ENCODE results near the gene PLEKHH1. TPM values are rescaled to one million over a fixed set of nuclear protein-coding genes. Genes with fewer than 3 reads are reported as not detected.
"Not testable (repeated sequence)": the region's sequence is repeated elsewhere in the genome, so short reads cannot be mapped to it uniquely, and the experiment has no call there.

The PLEKHH1 gene
- total RNA-seq, 2 donors from 2014 or later, result 0.17 to 4.9 TPM

GRCh38 chr14:67583711-67584644 lies 50.9 kb downstream of the PLEKHH1 start:
- no peaks in the 10 kb centered on the region for H3K4me1 Mint-ChIP-seq
- peaks cover 9% of the 10 kb centered on the region for H3K36me3 Mint-ChIP-seq (ENCODE audit: low read depth)
- ATAC-seq (replicated peaks), result peak; percentile 70
- H3K9me3 Mint-ChIP-seq, result no peaks in the 10 kb centered on the region
- peak overlapping the region; percentile 51 for H3K27ac Mint-ChIP-seq
- H3K4me3 Mint-ChIP-seq, result no peak overlapping the region
- H3K27me3 Mint-ChIP-seq, result no peaks in the 10 kb centered on the region

- Mint-ChIP-seq H3K36me3 (ENCODE audit: low read depth) (peaks cover 19% of the 10 kb centered on the region), H3K4me1 (no peaks in the 10 kb centered on the region), H3K27ac (no peak overlapping the region), H3K27me3 (no peaks in the 10 kb centered on the region), H3K4me3 (no peak overlapping the region), H3K9me3 (no peaks in the 10 kb centered on the region)
- ATAC-seq (replicated peaks), result no peak
These were observed 51.9 kb downstream of the PLEKHH1 start for GRCh38 chr14:67584978-67585377.

- no peak for ATAC-seq (replicated peaks)
- Mint-ChIP-seq H3K36me3 (ENCODE audit: low read depth) (peaks cover 30% of the 10 kb centered on the region), H3K27me3 (no peaks in the 10 kb centered on the region), H3K4me1 (no peaks in the 10 kb centered on the region), H3K9me3 (no peaks in the 10 kb centered on the region), H3K4me3 (no peak overlapping the region), H3K27ac (peak overlapping the region; percentile 13)
These were observed 53.3 kb downstream of the PLEKHH1 start for GRCh38 chr14:67586369-67586768.

- H3K27me3 Mint-ChIP-seq, result no peaks in the 10 kb centered on the region
- H3K4me1 Mint-ChIP-seq, result no peaks in the 10 kb centered on the region
- no peak overlapping the region for H3K4me3 Mint-ChIP-seq
- peaks cover 60% of the 10 kb centered on the region for H3K36me3 Mint-ChIP-seq (ENCODE audit: low read depth)
- H3K27ac Mint-ChIP-seq, result no peak overlapping the region
- no peaks in the 10 kb centered on the region for H3K9me3 Mint-ChIP-seq
- no peak for ATAC-seq (replicated peaks)
These were observed 56.2 kb downstream of the PLEKHH1 start for GRCh38 chr14:67589204-67589770.

GRCh38 chr14:67593650-67594049 lies 60.6 kb downstream of the PLEKHH1 start:
- not testable (repeated sequence) for H3K4me3 Mint-ChIP-seq; H3K27me3 Mint-ChIP-seq; H3K27ac Mint-ChIP-seq; ATAC-seq (replicated peaks); H3K9me3 Mint-ChIP-seq
- Mint-ChIP-seq H3K4me1 (peaks cover 21% of the 10 kb centered on the region), H3K36me3 (ENCODE audit: low read depth) (peaks cover 82% of the 10 kb centered on the region)

- H3K9me3 Mint-ChIP-seq, result no peaks in the 10 kb centered on the region
- no peak overlapping the region for H3K27ac Mint-ChIP-seq
- H3K4me1 Mint-ChIP-seq, result peaks cover 28% of the 10 kb centered on the region
- no peaks in the 10 kb centered on the region for H3K27me3 Mint-ChIP-seq
- peaks cover 64% of the 10 kb centered on the region for H3K36me3 Mint-ChIP-seq (ENCODE audit: low read depth)
- H3K4me3 Mint-ChIP-seq, result no peak overlapping the region
- ATAC-seq (replicated peaks), result no peak
These were observed 62.3 kb downstream of the PLEKHH1 start for GRCh38 chr14:67595392-67595791.

- H3K36me3 Mint-ChIP-seq (ENCODE audit: low read depth), result peaks cover 26% of the 10 kb centered on the region
These were observed 66.8 kb downstream of the PLEKHH1 start, which contains the start of gene PIGH for GRCh38 chr14:67599698-67600561. Gene PIGH (minus strand): TSS chr14:67600268. CDS start chr14:67600203, 65 bp downstream.

GRCh38 chr14:67600562-67600974 lies 67.5 kb downstream of the PLEKHH1 start:
- H3K9me3 Mint-ChIP-seq; ATAC-seq (replicated peaks); H3K27me3 Mint-ChIP-seq: not testable (repeated sequence)
- Mint-ChIP-seq H3K36me3 (ENCODE audit: low read depth) (peaks cover 21% of the 10 kb centered on the region), H3K4me3 (peak overlapping the region; percentile 93), H3K27ac (peak overlapping the region; percentile 92), H3K4me1 (peaks cover 29% of the 10 kb centered on the region)

More at GRCh38 chr14:67599698-67600561, 66.8 kb downstream of the PLEKHH1 start, which contains the start of gene PIGH:
- Mint-ChIP-seq H3K4me3 (peak within 1 kb of the TSS; percentile 93), H3K27ac (peak within 1 kb of the TSS; percentile 92), H3K9me3 (no peaks in the 10 kb centered on the region), H3K4me1 (peaks cover 33% of the 10 kb centered on the region), H3K27me3 (no peaks in the 10 kb centered on the region)
- peak; percentile 100 for ATAC-seq (replicated peaks)

GRCh38 chr14:67602076-67602475 lies 69.0 kb downstream of the PLEKHH1 start:
- H3K9me3 Mint-ChIP-seq, result no peaks in the 10 kb centered on the region

GRCh38 chr14:67602995-67603545 lies 70.0 kb downstream of the PLEKHH1 start:
- no peak overlapping the region for H3K4me3 Mint-ChIP-seq
- no peaks in the 10 kb centered on the region for H3K36me3 Mint-ChIP-seq (ENCODE audit: low read depth)
- H3K9me3 Mint-ChIP-seq, result no peaks in the 10 kb centered on the region
- no peak overlapping the region for H3K27ac Mint-ChIP-seq
- peaks cover 15% of the 10 kb centered on the region for H3K4me1 Mint-ChIP-seq
- no peaks in the 10 kb centered on the region for H3K27me3 Mint-ChIP-seq
- ATAC-seq (replicated peaks), result no peak

More at GRCh38 chr14:67602076-67602475, 69.0 kb downstream of the PLEKHH1 start:
- ATAC-seq (replicated peaks), result no peak
- no peak overlapping the region for H3K4me3 Mint-ChIP-seq
- H3K36me3 Mint-ChIP-seq (ENCODE audit: low read depth), result peaks cover 6% of the 10 kb centered on the region
- no peak overlapping the region for H3K27ac Mint-ChIP-seq
- no peaks in the 10 kb centered on the region for H3K27me3 Mint-ChIP-seq
- H3K4me1 Mint-ChIP-seq, result peaks cover 22% of the 10 kb centered on the region

GRCh38 chr14:67607646-67608045 lies 74.6 kb downstream of the PLEKHH1 start:
- Mint-ChIP-seq H3K27me3 (peaks cover 6% of the 10 kb centered on the region), H3K36me3 (ENCODE audit: low read depth) (no peaks in the 10 kb centered on the region), H3K27ac (no peak overlapping the region), H3K9me3 (no peaks in the 10 kb centered on the region), H3K4me1 (no peaks in the 10 kb centered on the region), H3K4me3 (no peak overlapping the region)
- ATAC-seq (replicated peaks), result no peak

- Mint-ChIP-seq H3K27me3 (peaks cover 6% of the 10 kb centered on the region), H3K36me3 (ENCODE audit: low read depth) (no peaks in the 10 kb centered on the region), H3K9me3 (no peaks in the 10 kb centered on the region), H3K4me1 (no peaks in the 10 kb centered on the region), H3K4me3 (no peak overlapping the region), H3K27ac (no peak overlapping the region)
- ATAC-seq (replicated peaks), result no peak
These were observed 76.7 kb downstream of the PLEKHH1 start for GRCh38 chr14:67609642-67610310.

- ATAC-seq (replicated peaks), result no peak
- Mint-ChIP-seq H3K4me1 (no peaks in the 10 kb centered on the region), H3K4me3 (no peak overlapping the region), H3K9me3 (no peaks in the 10 kb centered on the region), H3K36me3 (ENCODE audit: low read depth) (no peaks in the 10 kb centered on the region), H3K27ac (no peak overlapping the region), H3K27me3 (peaks cover 6% of the 10 kb centered on the region)
These were observed 77.4 kb downstream of the PLEKHH1 start for GRCh38 chr14:67610491-67610890.
